Medulla oblongata (tissue), 1 donor: ENCODE data around the gene ZNF43.
"Not testable (repeated sequence)": the region's sequence is repeated elsewhere in the genome, so short reads cannot be mapped to it uniquely, and the experiment has no call there.

Experiments used
- DNase-seq: peaks from one replicate; pipeline ENCODE4 v3.0.0-alpha.2; 2015; ENCODE audit errors: extremely low spot score

Gene ZNF43

DNA sequence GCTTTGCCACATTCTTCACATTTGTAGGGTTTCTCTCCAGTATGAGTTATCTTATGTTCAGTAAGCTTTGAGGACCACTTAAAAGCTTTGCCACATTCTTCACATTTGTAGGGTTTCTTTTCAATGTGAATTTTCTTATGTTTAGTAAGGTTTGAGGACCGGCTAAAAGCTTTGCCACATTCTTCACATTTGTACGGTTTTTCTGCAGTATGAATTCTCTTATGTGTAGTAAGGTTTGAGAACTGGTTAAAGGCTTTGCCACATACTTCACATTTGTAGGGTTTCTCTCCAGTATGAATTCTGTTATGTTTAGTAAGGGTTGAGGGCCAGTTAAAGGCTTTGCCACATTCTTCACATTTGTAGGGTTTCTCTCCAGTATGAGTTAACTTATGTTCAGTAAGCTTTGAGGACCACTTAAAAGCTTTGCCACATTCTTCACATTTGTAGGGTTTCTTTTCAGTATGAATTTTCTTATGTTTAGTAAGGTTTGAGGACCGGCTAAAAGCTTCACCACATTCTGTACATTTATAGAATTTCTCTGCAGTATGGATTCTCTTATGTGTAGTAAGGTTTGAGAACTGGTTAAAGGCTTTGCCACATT lies 27.5 kb downstream of the ZNF43 start:
- not testable (repeated sequence) for DNase-seq

DNA sequence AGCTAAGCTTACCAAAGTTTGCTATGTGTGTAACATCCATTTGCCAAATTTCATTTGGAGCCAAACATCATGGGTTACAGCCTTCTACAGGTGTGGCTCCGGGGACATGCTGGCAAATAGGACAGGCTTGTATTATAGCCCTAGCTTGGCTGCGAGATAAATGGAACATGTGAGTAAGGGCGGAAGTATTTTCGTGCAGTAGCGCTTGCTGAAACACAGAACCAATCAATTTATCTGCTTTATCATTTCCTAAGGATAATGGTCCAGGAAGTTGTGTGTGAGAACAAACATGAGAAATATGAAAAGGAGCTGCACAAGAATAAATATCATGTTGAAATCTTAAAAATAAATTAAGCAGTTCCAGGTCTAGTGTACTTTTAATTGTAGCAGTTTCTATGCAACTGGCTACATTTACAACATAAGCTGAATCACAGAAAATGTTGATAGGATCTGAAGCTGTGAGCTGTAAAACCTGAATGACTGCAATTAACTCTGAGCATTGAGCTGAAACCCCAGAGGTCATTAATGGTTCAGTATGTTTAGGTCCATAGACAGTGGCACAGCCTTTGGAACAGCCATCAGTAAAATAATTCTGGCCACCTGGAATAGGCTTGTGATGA lies 46.4 kb downstream of the ZNF43 start:
- DNase-seq = no peak

DNA sequence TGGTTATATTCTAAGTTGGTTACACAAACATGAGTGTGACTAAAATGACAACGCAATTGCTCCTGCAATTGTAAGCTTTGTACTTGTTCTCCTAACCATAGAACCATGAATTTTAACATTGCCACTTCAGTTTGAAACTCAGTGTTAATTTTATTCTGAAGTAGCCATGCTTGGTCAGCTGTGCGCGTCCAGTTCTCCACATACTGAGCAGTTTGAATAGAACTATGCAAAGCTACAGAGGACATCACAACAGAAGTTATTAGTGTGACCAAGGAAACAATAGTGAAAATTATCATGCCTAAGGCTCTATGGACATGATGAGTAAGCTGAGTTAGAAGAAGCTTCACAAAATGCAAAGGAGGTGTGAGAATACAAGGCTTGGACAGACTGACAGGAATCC lies 49.0 kb downstream of the ZNF43 start:
- DNase-seq = no peak

DNA sequence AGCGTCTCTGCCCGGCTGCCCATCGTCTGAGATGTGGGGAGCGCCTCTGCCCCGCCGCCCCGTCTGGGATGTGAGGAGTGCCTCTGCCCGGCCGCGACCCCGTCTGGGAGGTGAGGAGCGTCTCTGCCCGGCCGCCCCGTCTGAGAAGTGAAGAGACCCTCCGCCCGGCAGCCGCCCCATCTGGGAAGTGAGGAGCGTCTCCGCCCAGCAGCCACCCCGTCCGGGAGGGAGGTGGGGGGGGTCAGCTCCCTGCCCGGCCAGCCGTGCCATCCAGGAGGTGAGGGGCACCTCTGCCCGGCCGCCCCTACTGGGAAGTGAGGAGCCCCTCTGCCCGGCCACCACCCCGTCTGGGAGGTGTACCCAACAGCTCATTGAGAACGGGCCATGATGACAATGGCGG lies 60.2 kb downstream of the ZNF43 start:
- DNase-seq = not testable (repeated sequence)

DNA sequence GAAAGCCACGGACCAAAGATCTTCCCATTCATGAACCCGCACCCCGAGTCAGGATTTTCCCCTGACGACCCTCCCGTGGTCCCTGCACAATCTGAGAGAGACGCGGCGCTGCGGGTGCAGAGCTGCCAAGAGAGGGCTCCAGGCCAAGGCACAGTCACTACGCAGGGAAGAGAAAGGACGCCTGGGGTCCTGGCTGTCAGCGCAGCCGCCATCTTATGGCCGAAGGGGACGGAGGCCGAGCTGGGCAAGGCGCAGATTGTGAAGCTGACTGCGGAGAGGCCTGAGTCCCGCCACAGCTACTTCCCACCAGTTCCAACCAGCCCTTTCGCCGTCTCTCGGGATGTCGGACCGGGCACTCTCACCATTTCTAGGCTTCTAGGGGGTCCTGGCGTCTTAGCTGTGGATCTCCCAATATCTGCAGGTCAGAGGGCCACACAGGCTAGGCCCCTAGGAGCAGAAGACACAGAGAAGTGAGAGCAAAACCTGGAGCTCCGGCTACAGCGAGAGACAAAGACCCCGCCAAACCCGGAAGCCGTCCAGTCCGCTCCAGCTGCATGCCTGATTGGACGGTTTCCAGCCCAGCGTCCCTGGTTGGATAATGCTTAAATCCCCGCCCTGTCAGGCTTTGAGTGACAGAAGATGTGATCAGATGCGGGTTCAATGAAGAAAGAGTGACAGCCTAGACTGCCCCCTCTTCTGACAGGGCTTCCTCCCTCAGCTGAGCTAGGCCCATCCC lies 68.7 kb downstream of the ZNF43 start, which contains the start of gene ZNF100:
Gene ZNF100, minus strand, starts transcription at position 515 of the 736 bp plus-strand sequence. Its CDS starts 150 bp downstream, at position 365.
- DNase-seq = peak; percentile 97

DNA sequence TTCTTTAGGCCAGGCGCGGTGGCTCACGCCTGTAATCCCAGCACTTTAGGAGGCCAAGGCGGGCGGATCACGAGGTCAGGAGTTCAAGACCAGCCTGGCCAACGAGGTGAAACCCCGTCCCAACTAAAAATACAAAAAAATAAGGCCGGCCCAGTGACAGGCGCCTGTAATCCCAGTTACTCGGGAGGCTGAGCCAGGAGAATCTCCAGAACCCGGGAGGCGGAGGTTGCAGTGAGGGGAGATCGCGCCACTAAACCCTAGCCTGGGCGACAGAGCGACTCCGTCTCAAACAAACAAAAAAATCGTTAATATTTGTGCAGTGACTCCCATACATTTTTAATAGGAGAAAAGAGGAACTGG lies 69.3 kb downstream of the ZNF43 start:
- not testable (repeated sequence) for DNase-seq

DNA sequence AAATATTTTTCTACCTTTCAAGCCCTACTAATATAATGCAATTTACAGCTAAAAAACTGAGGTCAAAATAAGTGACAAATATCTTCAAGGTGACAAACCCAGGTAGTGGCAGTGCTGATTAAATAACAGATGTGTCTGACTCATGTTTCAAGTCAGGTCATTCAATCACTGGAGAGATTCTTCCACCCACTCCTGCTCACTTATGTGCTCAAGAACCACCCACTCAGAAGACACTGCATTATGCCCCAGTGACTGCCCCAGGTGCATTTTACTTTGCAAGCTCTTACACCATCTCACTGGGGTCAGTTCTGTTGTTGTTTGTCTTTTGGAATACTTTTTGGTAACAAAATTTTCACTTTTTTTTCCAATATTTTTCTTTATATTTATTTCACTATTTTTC lies 70.8 kb downstream of the ZNF43 start:
- DNase-seq = no peak

DNA sequence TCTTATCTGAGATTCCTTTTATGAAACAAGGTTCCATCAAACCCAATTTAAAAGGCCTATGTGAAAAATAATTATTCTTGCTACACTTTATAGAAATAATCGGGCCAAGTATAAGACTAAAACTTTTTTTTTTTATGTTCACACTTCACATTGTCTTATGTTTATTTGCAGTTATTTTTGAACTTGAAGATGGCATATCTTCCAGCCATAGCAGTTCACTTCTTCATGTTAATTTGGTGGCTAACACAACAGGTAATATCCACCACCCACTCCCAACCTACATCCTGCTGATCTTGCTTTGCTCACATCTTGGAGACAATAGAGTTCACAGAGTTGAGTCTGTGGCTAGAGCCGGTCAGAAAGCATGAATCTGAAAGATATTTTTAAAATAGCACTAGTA lies 74.4 kb downstream of the ZNF43 start:
- not testable (repeated sequence) for DNase-seq

DNA sequence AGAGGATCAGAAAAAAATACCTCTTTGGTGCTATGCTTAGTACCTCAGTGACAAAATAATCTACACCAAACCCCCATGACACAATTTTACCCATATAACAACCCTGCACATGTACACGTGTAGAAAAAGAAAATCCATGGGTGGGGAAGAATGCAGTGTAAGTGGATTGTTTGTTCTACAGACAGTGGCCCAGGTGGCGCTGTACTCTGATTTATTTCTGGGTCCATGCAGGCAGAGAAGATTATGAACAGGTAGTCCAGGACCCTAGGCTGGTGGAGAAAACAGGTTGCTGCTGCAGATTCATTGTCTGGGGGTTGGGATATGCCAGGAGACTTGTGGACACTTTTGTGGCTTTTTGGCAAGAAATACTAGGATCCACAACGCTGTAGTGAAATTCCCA lies 77.7 kb downstream of the ZNF43 start:
- no peak for DNase-seq

DNA sequence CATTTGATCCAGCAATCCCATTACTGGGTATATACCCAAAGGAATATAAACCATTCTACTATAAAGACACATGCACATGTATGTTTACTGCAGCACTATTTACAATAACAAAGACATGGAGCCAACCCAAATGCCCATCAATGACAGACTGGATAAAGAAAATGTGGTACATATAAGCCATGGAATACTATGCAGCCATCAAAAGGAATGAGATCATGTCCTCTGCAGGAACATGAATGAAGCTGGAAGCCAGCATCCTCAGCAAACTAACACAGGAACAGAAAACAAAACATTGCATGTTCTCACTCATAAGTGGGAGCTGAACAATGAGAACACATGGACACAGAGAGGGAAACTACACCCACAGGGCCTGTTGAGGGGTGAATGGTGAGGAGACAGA lies 80.4 kb downstream of the ZNF43 start:
- DNase-seq = not testable (repeated sequence)
